ENCODE measurements around the gene OR52N1.

OR52N1 gene

DNA sequence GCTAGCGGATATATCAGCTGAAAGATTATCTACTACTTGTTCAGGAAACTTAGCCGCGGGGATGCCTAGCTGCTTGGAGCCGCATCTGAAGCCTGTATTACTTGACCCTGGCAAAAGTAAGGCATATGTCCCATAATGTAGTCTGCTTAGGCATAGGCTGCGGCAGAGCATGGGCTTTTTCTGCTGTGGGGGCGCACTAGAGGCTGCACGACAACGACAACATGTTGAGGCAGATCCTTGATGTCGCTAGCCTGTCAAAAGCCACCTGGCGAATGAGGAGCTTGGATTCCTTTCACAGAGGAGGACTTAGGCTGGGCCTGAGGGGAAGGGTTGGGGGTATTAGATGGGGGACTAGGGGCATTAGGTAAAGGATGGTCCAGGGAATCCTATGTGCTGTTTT, 16.5 kb upstream of the OR52N1 start:
- H3K27me3 ChIP-seq (replicated peaks; ENCODE audit: control insufficient read depth, insufficient read depth, low read length, poor library complexity, severe bottlenecking), result no peaks in the 10 kb centered on the region
- no peaks in the 10 kb centered on the region for H3K4me1 ChIP-seq (ENCODE audit: control insufficient read depth, insufficient read depth, low read length, poor library complexity, severe bottlenecking)
- no peaks in the 10 kb centered on the region for H3K9me3 ChIP-seq (ENCODE audit: control insufficient read depth, low read length)
- H3K36me3 ChIP-seq (ENCODE audit: control insufficient read depth, insufficient read depth, low read length), result no peaks in the 10 kb centered on the region
- no peak overlapping the region for H3K4me3 ChIP-seq (ENCODE audit: insufficient read depth, low read depth, low read length, poor library complexity, severe bottlenecking)
- no peak for DNase-seq
- no peak overlapping the region for H3K27ac ChIP-seq (ENCODE audit: insufficient read depth, low read length, poor library complexity, severe bottlenecking)

DNA sequence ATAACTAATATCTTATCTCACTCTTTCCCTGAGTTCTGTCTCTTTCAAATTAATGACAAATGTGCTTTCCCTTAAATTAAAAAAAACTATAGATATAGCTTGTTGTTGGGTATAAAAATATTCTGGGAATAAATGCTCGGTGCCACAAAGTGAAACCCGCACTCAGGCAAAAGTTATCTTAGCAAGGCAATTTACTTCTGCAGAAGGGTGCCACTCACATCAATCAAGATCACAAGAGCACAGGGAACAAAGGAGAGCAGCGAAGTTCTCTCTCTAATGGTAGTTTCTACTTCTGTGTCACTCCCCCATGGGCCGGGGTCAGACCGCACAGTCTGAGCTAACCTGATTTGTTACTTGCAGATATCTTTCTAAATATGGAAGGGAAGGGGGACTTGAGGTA, 12.9 kb upstream of the OR52N1 start:
- H3K9me3 ChIP-seq (ENCODE audit: control insufficient read depth, low read length), result no peaks in the 10 kb centered on the region
- H3K27ac ChIP-seq (ENCODE audit: insufficient read depth, low read length, poor library complexity, severe bottlenecking), result no peak overlapping the region
- no peak overlapping the region for H3K4me3 ChIP-seq (ENCODE audit: insufficient read depth, low read depth, low read length, poor library complexity, severe bottlenecking)
- H3K4me1 ChIP-seq (ENCODE audit: control insufficient read depth, insufficient read depth, low read length, poor library complexity, severe bottlenecking), result no peaks in the 10 kb centered on the region
- DNase-seq, result no peak
- no peaks in the 10 kb centered on the region for H3K27me3 ChIP-seq (replicated peaks; ENCODE audit: control insufficient read depth, insufficient read depth, low read length, poor library complexity, severe bottlenecking)
- no peaks in the 10 kb centered on the region for H3K36me3 ChIP-seq (ENCODE audit: control insufficient read depth, insufficient read depth, low read length)

DNA sequence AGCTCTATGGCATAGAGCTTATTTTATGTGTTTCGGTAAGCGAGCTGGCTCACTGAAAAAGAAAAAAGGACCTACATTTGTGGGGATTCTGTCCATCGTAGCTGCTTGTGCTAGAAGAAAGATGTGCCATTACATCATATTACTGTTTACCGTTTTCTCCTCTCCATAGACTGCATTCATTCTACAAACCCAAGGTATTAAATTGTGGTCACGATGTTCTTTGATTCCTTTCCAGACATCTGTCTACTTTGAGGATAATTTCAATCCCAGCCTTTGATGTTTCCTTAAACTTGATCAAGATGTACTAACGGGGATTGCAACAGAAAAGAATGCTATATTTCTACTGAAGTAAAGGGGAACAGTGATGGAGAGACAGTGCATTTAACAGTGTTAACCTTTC, 5.5 kb upstream of the OR52N1 start:
- H3K9me3 ChIP-seq (ENCODE audit: control insufficient read depth, low read length), result no peaks in the 10 kb centered on the region
- H3K4me1 ChIP-seq (ENCODE audit: control insufficient read depth, insufficient read depth, low read length, poor library complexity, severe bottlenecking), result no peaks in the 10 kb centered on the region
- H3K36me3 ChIP-seq (ENCODE audit: control insufficient read depth, insufficient read depth, low read length), result no peaks in the 10 kb centered on the region
- H3K27me3 ChIP-seq (replicated peaks; ENCODE audit: control insufficient read depth, insufficient read depth, low read length, poor library complexity, severe bottlenecking), result peaks cover 3% of the 10 kb centered on the region
- no peak for DNase-seq
- H3K4me3 ChIP-seq (ENCODE audit: insufficient read depth, low read depth, low read length, poor library complexity, severe bottlenecking), result no peak overlapping the region
- no peak overlapping the region for H3K27ac ChIP-seq (ENCODE audit: insufficient read depth, low read length, poor library complexity, severe bottlenecking)

GRCh38 chr11:5783255-5783654, 7.8 kb downstream of the OR52N1 start, which contains the start of gene OR52N5:
TSS of gene OR52N5 (minus strand) at chr11:5783355. CDS start at chr11:5778634, 4,721 bp downstream.
- Histone ChIP-seq H3K4me3 (ENCODE audit: insufficient read depth, low read depth, low read length, poor library complexity, severe bottlenecking) (no peak within 1 kb of the TSS), H3K36me3 (ENCODE audit: control insufficient read depth, insufficient read depth, low read length) (no peaks in the 10 kb centered on the region), H3K27me3 (replicated peaks; ENCODE audit: control insufficient read depth, insufficient read depth, low read length, poor library complexity, severe bottlenecking) (no peaks in the 10 kb centered on the region), H3K9me3 (ENCODE audit: control insufficient read depth, low read length) (no peaks in the 10 kb centered on the region), H3K27ac (ENCODE audit: insufficient read depth, low read length, poor library complexity, severe bottlenecking) (no peak within 1 kb of the TSS), H3K4me1 (ENCODE audit: control insufficient read depth, insufficient read depth, low read length, poor library complexity, severe bottlenecking) (no peaks in the 10 kb centered on the region)
- DNase-seq, result no peak

GRCh38 chr11:5767056-5767455, 24.0 kb downstream of the OR52N1 start:
- Histone ChIP-seq H3K27me3 (replicated peaks; ENCODE audit: control insufficient read depth, insufficient read depth, low read length, poor library complexity, severe bottlenecking) (no peaks in the 10 kb centered on the region), H3K27ac (ENCODE audit: insufficient read depth, low read length, poor library complexity, severe bottlenecking) (no peak overlapping the region), H3K36me3 (ENCODE audit: control insufficient read depth, insufficient read depth, low read length) (no peaks in the 10 kb centered on the region), H3K9me3 (ENCODE audit: control insufficient read depth, low read length) (no peaks in the 10 kb centered on the region), H3K4me1 (ENCODE audit: control insufficient read depth, insufficient read depth, low read length, poor library complexity, severe bottlenecking) (no peaks in the 10 kb centered on the region), H3K4me3 (ENCODE audit: insufficient read depth, low read depth, low read length, poor library complexity, severe bottlenecking) (no peak overlapping the region)
- no peak for DNase-seq

GRCh38 chr11:5753943-5754342, 37.1 kb downstream of the OR52N1 start, which contains the start of gene OR52N4:
TSS of gene OR52N4 (plus strand) at chr11:5754243. CDS start at chr11:5754741, 498 bp downstream.
- no peak within 1 kb of the TSS for H3K27ac ChIP-seq (ENCODE audit: insufficient read depth, low read length, poor library complexity, severe bottlenecking)
- no peak for DNase-seq
- no peaks in the 10 kb centered on the region for H3K4me1 ChIP-seq (ENCODE audit: control insufficient read depth, insufficient read depth, low read length, poor library complexity, severe bottlenecking)
- H3K9me3 ChIP-seq (ENCODE audit: control insufficient read depth, low read length), result no peaks in the 10 kb centered on the region
- no peaks in the 10 kb centered on the region for H3K27me3 ChIP-seq (replicated peaks; ENCODE audit: control insufficient read depth, insufficient read depth, low read length, poor library complexity, severe bottlenecking)
- H3K36me3 ChIP-seq (ENCODE audit: control insufficient read depth, insufficient read depth, low read length), result no peaks in the 10 kb centered on the region
- H3K4me3 ChIP-seq (ENCODE audit: insufficient read depth, low read depth, low read length, poor library complexity, severe bottlenecking), result no peak within 1 kb of the TSS

- no peak overlapping the region for H3K4me3 ChIP-seq (ENCODE audit: insufficient read depth, low read depth, low read length, poor library complexity, severe bottlenecking)
- H3K27me3 ChIP-seq (replicated peaks; ENCODE audit: control insufficient read depth, insufficient read depth, low read length, poor library complexity, severe bottlenecking), result no peaks in the 10 kb centered on the region
- no peaks in the 10 kb centered on the region for H3K9me3 ChIP-seq (ENCODE audit: control insufficient read depth, low read length)
- no peaks in the 10 kb centered on the region for H3K36me3 ChIP-seq (ENCODE audit: control insufficient read depth, insufficient read depth, low read length)
- no peaks in the 10 kb centered on the region for H3K4me1 ChIP-seq (ENCODE audit: control insufficient read depth, insufficient read depth, low read length, poor library complexity, severe bottlenecking)
- DNase-seq, result no peak
- no peak overlapping the region for H3K27ac ChIP-seq (ENCODE audit: insufficient read depth, low read length, poor library complexity, severe bottlenecking)
Observed at GRCh38 chr11:5749836-5750235, 41.2 kb downstream of the OR52N1 start.

DNA sequence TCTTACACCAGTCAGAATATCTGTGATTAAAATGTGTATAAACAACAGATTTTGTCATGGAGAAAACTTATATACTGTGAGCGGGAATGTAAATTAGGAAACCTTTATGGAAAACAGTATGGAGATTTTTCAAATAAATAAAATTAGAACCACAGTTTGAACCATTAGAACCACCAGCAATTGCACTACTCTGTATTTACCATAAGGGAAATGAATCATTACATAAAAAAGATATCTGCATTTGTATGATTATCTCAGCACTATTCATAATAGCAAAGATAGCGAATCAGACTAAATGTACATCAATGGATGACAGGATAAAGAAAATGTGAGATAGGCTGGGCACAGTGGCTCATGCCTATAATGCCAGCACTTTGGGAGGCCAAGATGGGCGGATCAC, 44.5 kb downstream of the OR52N1 start:
- DNase-seq, result no peak
- no peak overlapping the region for H3K4me3 ChIP-seq (ENCODE audit: insufficient read depth, low read depth, low read length, poor library complexity, severe bottlenecking)
- no peaks in the 10 kb centered on the region for H3K36me3 ChIP-seq (ENCODE audit: control insufficient read depth, insufficient read depth, low read length)
- no peaks in the 10 kb centered on the region for H3K4me1 ChIP-seq (ENCODE audit: control insufficient read depth, insufficient read depth, low read length, poor library complexity, severe bottlenecking)
- H3K27ac ChIP-seq (ENCODE audit: insufficient read depth, low read length, poor library complexity, severe bottlenecking), result no peak overlapping the region
- no peaks in the 10 kb centered on the region for H3K9me3 ChIP-seq (ENCODE audit: control insufficient read depth, low read length)
- no peaks in the 10 kb centered on the region for H3K27me3 ChIP-seq (replicated peaks; ENCODE audit: control insufficient read depth, insufficient read depth, low read length, poor library complexity, severe bottlenecking)

DNA sequence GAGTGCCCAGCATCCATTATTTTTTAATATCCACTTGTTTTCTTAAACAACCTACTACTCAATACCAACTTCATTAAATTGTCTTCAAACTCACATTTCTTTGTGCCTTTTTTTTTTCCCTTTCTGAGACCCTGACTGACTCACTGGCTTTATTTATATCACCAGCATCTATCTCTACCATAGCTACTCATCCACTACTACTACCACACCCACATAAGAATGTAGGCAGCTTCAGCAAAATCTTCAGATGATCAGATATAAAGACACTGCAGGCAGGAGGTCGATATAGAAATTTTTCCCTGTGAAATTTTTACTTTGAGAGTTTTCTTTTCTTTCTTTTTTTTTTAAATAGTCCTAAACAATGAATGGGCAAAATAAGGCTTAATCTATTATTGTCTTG, 52.6 kb downstream of the OR52N1 start:
- H3K27me3 ChIP-seq (replicated peaks; ENCODE audit: control insufficient read depth, insufficient read depth, low read length, poor library complexity, severe bottlenecking), result no peaks in the 10 kb centered on the region
- no peaks in the 10 kb centered on the region for H3K9me3 ChIP-seq (ENCODE audit: control insufficient read depth, low read length)
- H3K4me1 ChIP-seq (ENCODE audit: control insufficient read depth, insufficient read depth, low read length, poor library complexity, severe bottlenecking), result no peaks in the 10 kb centered on the region
- H3K27ac ChIP-seq (ENCODE audit: insufficient read depth, low read length, poor library complexity, severe bottlenecking), result no peak overlapping the region
- H3K4me3 ChIP-seq (ENCODE audit: insufficient read depth, low read depth, low read length, poor library complexity, severe bottlenecking), result no peak overlapping the region
- no peak for DNase-seq
- H3K36me3 ChIP-seq (ENCODE audit: control insufficient read depth, insufficient read depth, low read length), result no peaks in the 10 kb centered on the region

GRCh38 chr11:5737670-5738392, 53.2 kb downstream of the OR52N1 start:
- no peaks in the 10 kb centered on the region for H3K9me3 ChIP-seq (ENCODE audit: control insufficient read depth, low read length)
- no peak for DNase-seq

More at GRCh38 chr11:5737670-5738392, 53.2 kb downstream of the OR52N1 start:
- H3K36me3 ChIP-seq (ENCODE audit: control insufficient read depth, insufficient read depth, low read length), result no peaks in the 10 kb centered on the region
- H3K4me1 ChIP-seq (ENCODE audit: control insufficient read depth, insufficient read depth, low read length, poor library complexity, severe bottlenecking), result no peaks in the 10 kb centered on the region
- H3K4me3 ChIP-seq (ENCODE audit: insufficient read depth, low read depth, low read length, poor library complexity, severe bottlenecking), result no peak overlapping the region
- no peaks in the 10 kb centered on the region for H3K27me3 ChIP-seq (replicated peaks; ENCODE audit: control insufficient read depth, insufficient read depth, low read length, poor library complexity, severe bottlenecking)
- no peak overlapping the region for H3K27ac ChIP-seq (ENCODE audit: insufficient read depth, low read length, poor library complexity, severe bottlenecking)

Data from effector memory CD4-positive, alpha-beta T cell (primary cell).